DOHH2 (cell line): Measurements from ENCODE around the gene NFYC.
A peak's percentile ranks its signal among the peaks of the same experiment; 100 is the strongest.

Experiments
- H3F3A ChIP-seq: fragments of 200-600 bp; sonication (generic), shearing (Covaris generic); 2 replicates; pipeline ENCODE4 v1.6.0; 2016; ENCODE audit warnings: antibody characterized with exemption, mild to moderate bottlenecking; ENCODE audit not compliant: control insufficient read depth, insufficient read depth
- H3K27ac ChIP-seq: fragments of 200-600 bp; sonication (generic); 2 replicates; pipeline ENCODE4 v1.5.1; 2014; ENCODE audit warnings: low read depth, mild to moderate bottlenecking, low read length, moderate library complexity
- H3K27me3 ChIP-seq: fragments of 200-600 bp; sonication (generic); 2 replicates; pipeline ENCODE4 v1.6.1; 2014; ENCODE audit warnings: mild to moderate bottlenecking, low read length, mixed read lengths; ENCODE audit not compliant: control insufficient read depth
- H3K36me3 ChIP-seq: fragments of 200-600 bp; sonication (generic); 2 replicates; pipeline ENCODE4 v1.6.1; 2014; ENCODE audit warnings: mild to moderate bottlenecking, low read length, moderate library complexity, mixed read lengths; ENCODE audit not compliant: control insufficient read depth
- H3K4me1 ChIP-seq: fragments of 200-600 bp; sonication (generic); 2 replicates; pipeline ENCODE4 v1.6.1; 2014; ENCODE audit warnings: mild to moderate bottlenecking, low read length, mixed read lengths; ENCODE audit not compliant: control insufficient read depth
- H3K4me2 ChIP-seq: fragments of 200-600 bp; sonication (generic); 2 replicates; pipeline ENCODE4 v1.6.0; 2014; ENCODE audit warnings: mild to moderate bottlenecking, low read length, moderate library complexity
- H3K4me3 ChIP-seq: fragments of 200-600 bp; sonication (generic); 2 replicates; pipeline ENCODE4 v1.5.1; 2014; ENCODE audit warnings: mild to moderate bottlenecking, low read length, mixed read lengths
- H3K79me2 ChIP-seq: fragments of 200-600 bp; sonication (generic); 2 replicates; pipeline ENCODE4 v1.6.1; 2014; ENCODE audit warnings: mild to moderate bottlenecking, low read length, mixed read lengths; ENCODE audit not compliant: control insufficient read depth
- H3K9me2 ChIP-seq: fragments of 200-600 bp; sonication (generic); replicated peaks from 2 replicates; pipeline ENCODE4 v1.6.1; 2014; ENCODE audit warnings: mild to moderate bottlenecking, low read length, mixed read lengths; ENCODE audit not compliant: control insufficient read depth
- H3K9me3 ChIP-seq: fragments of 200-600 bp; sonication (generic); 2 replicates; pipeline ENCODE4 v1.6.1; 2014; ENCODE audit warnings: antibody characterized with exemption, low read length, mixed read lengths; ENCODE audit not compliant: control insufficient read depth, insufficient read depth
- H4K20me1 ChIP-seq: fragments of 200-600 bp; sonication (generic); 2 replicates; pipeline ENCODE4 v1.6.0; 2014; ENCODE audit warnings: low read depth, mild to moderate bottlenecking, antibody characterized with exemption, low read length, moderate library complexity; ENCODE audit not compliant: control insufficient read depth, insufficient read depth
- CTCF ChIP-seq: fragments of 200-600 bp; sonication (generic); IDR thresholded peaks from one replicate; pipeline ENCODE4 v1.5.1; 2014; ENCODE audit warnings: antibody characterized with exemption, mild to moderate bottlenecking, low read depth, low read length; ENCODE audit not compliant: poor library complexity, severe bottlenecking
- EZH2phosphoT487 ChIP-seq: fragments of 200-600 bp; sonication (generic); IDR thresholded peaks from 2 replicates; pipeline ENCODE4 v1.6.1; 2017; ENCODE audit warnings: borderline replicate concordance, mild to moderate bottlenecking, antibody characterized with exemption, low read length, moderate library complexity, mixed read lengths

NFYC gene

GRCh38 chr1:40691538-40692428 is at the start of gene NFYC:
TSS of gene NFYC (plus strand) at chr1:40691704. CDS start at chr1:40738844, 47,140 bp downstream.
- Histone ChIP-seq H3K27me3 (no peaks in the 10 kb centered on the region), H3K36me3 (peaks cover 54% of the 10 kb centered on the region), H3F3A (0 out of 2 replicates have a peak, but pooled peaks cover 6% of the 10 kb centered on the region), H3K4me3 (peak within 1 kb of the TSS; percentile 92), H3K4me2 (peak within 1 kb of the TSS; percentile 85), H3K27ac (peak within 1 kb of the TSS; percentile 91), H3K9me2 (no peaks in the 10 kb centered on the region), H3K79me2 (peaks cover 84% of the 10 kb centered on the region), H3K9me3 (no peaks in the 10 kb centered on the region), H4K20me1 (peaks cover 20% of the 10 kb centered on the region), H3K4me1 (peaks cover 39% of the 10 kb centered on the region)
- TF ChIP-seq EZH2phosphoT487 (no peak), CTCF (no peak)

- no peaks in the 10 kb centered on the region for H3K79me2 ChIP-seq
- H3K36me3 ChIP-seq: no peaks in the 10 kb centered on the region
- H3F3A ChIP-seq: no peaks in the 10 kb centered on the region
- no peak overlapping the region for H3K4me2 ChIP-seq
- no peaks in the 10 kb centered on the region for H3K4me1 ChIP-seq
- H3K9me2 ChIP-seq: no peaks in the 10 kb centered on the region
- H3K27ac ChIP-seq: no peak overlapping the region
- no peak overlapping the region for H3K4me3 ChIP-seq
- no peak for TF ChIP-seq CTCF
- TF ChIP-seq EZH2phosphoT487: no peak
- no peaks in the 10 kb centered on the region; the same call in 1 of the 2 replicates for H3K27me3 ChIP-seq
- H3K9me3 ChIP-seq: no peaks in the 10 kb centered on the region
- H4K20me1 ChIP-seq: no peaks in the 10 kb centered on the region
Observed at GRCh38 chr1:40645118-40645680, 46.3 kb upstream of the NFYC start.

GRCh38 chr1:40646315-40646714 is 45.2 kb upstream of the NFYC start:
- H3K79me2 ChIP-seq: no peaks in the 10 kb centered on the region
- H3K4me1 ChIP-seq: no peaks in the 10 kb centered on the region
- H3K27me3 ChIP-seq: no peaks in the 10 kb centered on the region; the same call in 1 of the 2 replicates
- H3K9me3 ChIP-seq: no peaks in the 10 kb centered on the region
- no peak overlapping the region for H3K4me3 ChIP-seq
- H3K4me2 ChIP-seq: no peak overlapping the region
- no peaks in the 10 kb centered on the region for H3K9me2 ChIP-seq
- no peaks in the 10 kb centered on the region for H3F3A ChIP-seq
- H3K27ac ChIP-seq: no peak overlapping the region
- no peaks in the 10 kb centered on the region for H4K20me1 ChIP-seq
- H3K36me3 ChIP-seq: no peaks in the 10 kb centered on the region
- TF ChIP-seq CTCF: no peak
- no peak for TF ChIP-seq EZH2phosphoT487
